Iris pigment epithelial cell (primary cell): ENCODE data around the gene SLC47A1.

ENCODE experiments used
- DNase-seq: peaks from one replicate; pipeline ENCODE4 v3.0.0-alpha.2; 2011; ENCODE audit warnings: low read depth

SLC47A1 gene

DNA sequence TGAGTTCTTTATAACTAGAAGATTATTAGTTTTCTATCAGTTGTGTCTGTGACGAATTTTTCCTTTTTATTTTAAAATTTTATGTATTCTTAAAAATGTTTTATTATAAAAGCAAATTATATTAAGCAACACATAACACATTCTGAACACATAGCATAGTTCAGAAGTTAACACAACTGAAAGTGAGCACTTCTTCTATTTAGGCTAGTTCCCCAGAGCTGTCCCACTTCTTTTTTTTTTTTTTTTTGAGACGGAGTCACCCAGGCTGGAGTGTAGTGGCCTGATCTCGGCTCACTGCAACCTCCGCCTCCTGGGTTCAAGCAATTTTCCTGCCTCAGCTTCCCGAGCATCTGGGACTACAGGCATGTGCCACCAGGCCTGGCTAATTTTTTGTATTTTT, 77.2 kb downstream of the SLC47A1 start:
- DNase-seq, result no peak

DNA sequence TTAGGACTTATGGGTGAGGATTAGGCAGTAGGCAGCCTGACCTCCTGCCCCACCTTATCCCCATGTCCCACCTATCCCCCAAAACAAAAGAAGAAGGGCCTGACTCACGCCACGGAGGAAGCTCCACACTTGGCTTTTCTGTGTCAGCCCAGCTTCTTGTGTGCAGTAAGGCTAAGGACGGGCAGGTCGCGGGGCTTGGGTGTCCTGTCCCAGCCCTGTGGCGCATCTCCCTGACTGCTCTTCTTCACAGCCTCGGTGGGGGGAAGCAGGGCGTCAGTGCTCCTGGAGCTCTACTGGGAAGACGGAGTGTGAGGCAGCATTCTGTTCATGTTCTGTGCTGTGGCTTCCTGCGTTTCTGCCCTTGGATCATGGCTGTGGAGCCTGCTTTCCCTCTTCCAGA, 80.3 kb downstream of the SLC47A1 start:
- no peak for DNase-seq

DNA sequence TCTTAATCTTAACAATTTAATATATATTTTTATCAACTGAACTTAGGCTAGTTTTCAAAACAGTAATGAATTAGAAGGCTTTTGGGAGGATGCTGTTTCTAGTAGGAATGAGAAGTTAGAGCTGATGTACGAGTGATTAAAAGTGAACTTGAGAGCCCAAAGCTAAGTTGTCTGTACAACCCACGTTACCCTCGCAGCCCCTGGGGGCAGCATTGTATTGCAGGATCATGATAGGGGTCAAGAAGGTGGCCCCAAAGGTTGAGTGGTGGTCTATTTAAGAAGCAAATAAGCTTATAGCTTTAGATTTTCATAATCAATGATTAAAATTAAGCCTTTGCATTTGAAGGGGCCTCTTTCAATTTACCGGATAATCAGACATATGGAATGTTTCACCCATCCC, 81.2 kb downstream of the SLC47A1 start:
- DNase-seq, result no peak

DNA sequence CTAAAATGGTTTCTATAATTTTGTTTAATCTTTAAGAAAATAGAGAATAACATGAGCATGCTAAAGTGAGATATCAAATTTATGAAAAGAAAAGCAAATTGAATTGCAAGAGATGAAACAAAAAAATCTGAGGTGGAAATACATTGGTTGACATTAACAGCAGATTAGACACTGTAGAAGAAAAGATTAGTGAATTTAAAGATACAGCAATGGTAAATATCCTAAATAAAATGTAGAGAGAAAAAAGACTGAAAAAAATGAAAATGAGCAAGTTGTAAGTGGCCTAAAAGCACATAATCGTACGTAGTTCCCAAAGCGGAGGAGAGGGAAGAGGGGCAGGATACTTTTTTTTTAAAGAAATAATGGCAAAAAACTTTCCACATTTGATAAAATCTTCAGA, 84.4 kb downstream of the SLC47A1 start:
- DNase-seq, result no peak

DNA sequence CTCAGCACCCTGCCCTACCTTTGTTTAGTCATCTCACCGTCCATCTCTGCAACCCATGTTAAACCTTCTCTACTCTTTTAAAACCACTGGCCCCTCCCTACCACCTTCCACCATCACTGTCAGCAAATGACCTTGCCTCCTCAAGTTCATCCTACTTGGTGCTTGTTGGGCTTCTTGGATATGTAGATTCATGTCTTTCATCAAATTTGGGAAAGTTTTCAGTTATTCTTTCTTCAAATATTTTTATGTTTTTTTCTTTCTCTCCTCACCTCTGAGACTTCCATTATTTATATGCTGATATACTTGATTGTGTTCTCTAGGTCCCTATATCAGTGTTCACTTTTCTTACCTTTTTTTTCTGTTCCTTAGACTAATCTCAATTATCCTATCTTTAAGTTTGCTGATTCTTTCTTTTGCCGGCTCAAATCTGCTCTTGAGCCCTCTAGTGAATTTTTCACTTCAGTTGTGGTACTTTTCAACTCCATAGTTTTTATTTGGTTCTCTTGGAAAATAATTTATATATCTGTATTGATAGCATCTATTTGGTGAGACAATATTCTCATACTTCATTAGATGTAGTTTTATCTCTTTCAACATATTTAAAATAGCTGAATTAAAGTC, 86.2 kb downstream of the SLC47A1 start:
- DNase-seq, result no peak

DNA sequence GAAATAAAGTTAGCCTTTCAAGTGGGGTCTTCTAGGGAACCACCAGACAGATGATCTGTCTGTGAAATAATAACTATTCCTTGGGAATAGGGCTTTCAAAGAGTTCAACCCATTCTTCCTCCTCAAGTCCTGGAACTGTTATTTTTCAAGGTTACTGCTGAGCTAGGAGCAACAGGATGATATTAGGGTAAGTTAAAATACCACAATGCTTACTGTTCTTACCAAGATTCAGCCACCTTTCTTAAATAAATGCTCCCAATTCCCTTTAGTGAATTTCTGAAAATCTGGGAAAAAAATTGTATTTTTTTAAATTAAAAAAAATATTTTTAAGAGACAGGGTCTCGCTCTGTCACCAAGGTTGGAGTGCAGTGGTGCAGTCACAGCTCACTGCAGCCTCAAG, 88.0 kb downstream of the SLC47A1 start:
- DNase-seq, result no peak

DNA sequence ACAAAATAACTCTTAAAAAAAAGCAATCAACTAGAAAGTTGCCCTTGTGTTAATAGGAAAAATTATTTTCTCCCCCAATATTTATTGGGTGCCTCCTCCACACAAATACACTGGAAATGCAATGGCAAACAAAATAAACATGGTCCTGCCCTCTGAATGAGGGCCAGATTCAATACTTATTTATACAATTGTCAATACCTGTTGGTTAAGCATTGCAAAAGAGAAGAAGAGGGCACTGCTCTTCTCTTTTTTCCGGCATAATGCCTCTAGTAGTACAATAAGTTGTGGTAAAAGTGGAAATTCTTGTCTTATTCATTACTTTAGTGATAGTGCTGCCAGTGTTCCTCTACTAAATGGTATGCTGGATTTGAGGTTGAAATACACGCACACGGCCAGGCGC, 92.4 kb downstream of the SLC47A1 start:
- DNase-seq, result no peak
